ENCODE results near the gene CCDC175. TPM values are rescaled to one million over a fixed set of nuclear protein-coding genes. Genes with fewer than 3 reads are reported as not detected.

CCDC175 gene
- total and polyA plus RNA-seq, 2 experiments from 2014 or later = not detected

DNA sequence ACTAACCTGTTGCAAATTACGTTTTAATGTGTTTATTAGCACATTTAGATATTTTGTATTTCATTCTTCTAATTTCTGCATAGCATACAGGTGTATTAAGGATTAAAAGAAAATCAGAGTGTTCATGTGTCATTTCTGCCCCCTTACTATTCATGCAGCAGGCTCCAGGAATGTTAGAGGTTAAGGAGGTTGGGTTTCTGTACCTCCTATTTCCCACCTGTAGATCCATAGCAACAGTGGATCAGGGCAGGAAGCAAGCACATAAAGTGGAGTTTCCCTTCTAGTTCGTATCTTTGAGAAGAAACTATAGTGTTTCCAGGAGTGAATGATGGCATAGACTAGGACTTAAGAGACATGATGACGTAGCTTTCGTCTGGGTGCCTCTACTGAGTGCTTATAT is 73.4 kb downstream of the CCDC175 start:
- Histone ChIP-seq H3K79me2 (no peaks in the 10 kb centered on the region), H3K4me3 (no peak overlapping the region), H4K20me1 (ENCODE audit: insufficient read depth, poor library complexity, severe bottlenecking) (no peaks in the 10 kb centered on the region), H3K4me1 (ENCODE audit: insufficient read depth) (no peaks in the 10 kb centered on the region), H3K27ac (no peak overlapping the region), H3K36me3 (replicated peaks; ENCODE audit: insufficient read depth, low read depth) (no peaks in the 10 kb centered on the region), H3K27me3 (no peaks in the 10 kb centered on the region), H2AFZ (no peak overlapping the region), H3K9me3 (ENCODE audit: low read depth) (no peaks in the 10 kb centered on the region), H3K4me2 (no peak overlapping the region), H3K9me2 (replicated peaks; ENCODE audit: insufficient read depth) (no peaks in the 10 kb centered on the region)
- no peak for TF ChIP-seq EZH2phosphoT487 (IDR thresholded peaks at IDR 0.05; ENCODE audit: low read depth, severe bottlenecking, unreplicated experiment)
- TF ChIP-seq, protein P1, sequence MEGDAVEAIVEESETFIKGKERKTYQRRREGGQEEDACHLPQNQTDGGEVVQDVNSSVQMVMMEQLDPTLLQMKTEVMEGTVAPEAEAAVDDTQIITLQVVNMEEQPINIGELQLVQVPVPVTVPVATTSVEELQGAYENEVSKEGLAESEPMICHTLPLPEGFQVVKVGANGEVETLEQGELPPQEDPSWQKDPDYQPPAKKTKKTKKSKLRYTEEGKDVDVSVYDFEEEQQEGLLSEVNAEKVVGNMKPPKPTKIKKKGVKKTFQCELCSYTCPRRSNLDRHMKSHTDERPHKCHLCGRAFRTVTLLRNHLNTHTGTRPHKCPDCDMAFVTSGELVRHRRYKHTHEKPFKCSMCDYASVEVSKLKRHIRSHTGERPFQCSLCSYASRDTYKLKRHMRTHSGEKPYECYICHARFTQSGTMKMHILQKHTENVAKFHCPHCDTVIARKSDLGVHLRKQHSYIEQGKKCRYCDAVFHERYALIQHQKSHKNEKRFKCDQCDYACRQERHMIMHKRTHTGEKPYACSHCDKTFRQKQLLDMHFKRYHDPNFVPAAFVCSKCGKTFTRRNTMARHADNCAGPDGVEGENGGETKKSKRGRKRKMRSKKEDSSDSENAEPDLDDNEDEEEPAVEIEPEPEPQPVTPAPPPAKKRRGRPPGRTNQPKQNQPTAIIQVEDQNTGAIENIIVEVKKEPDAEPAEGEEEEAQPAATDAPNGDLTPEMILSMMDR (IDR thresholded peaks at IDR 0.05; ENCODE audit: poor library complexity) = no peak
- TF ChIP-seq EZH2 (IDR thresholded peaks at IDR 0.05; ENCODE audit: borderline replicate concordance) = no peak
- 95% methylated on average over 4 of the region's 4 CpGs for WGBS (ENCODE audit: low lambda C conversion rate, missing lambda C conversion rate)
- no peak for DNase-seq (ENCODE audit: low spot score)

DNA sequence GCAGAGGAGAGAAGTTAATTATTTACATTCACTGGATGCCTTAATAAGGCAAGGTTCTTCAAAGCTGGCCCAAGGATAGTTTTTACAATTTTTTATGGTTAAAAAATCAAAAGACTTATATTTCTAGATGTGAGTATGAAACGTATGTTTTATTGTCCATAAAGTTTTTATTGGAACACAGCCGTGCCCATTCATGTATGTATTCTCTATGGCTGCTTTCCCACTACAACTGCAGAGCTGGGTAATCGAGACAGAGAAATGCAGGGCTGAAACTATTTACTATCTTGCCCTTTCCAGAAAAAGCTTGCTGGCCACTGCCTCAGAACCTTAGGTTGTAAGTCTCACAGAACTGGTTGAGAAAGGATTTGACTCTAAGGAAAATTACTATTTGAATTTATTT is 75.9 kb downstream of the CCDC175 start:
- no peak for DNase-seq (ENCODE audit: low spot score)
- Histone ChIP-seq H3K4me2 (no peak overlapping the region), H3K36me3 (replicated peaks; ENCODE audit: insufficient read depth, low read depth) (no peaks in the 10 kb centered on the region), H3K9me3 (ENCODE audit: low read depth) (no peaks in the 10 kb centered on the region), H2AFZ (no peak overlapping the region), H3K4me1 (ENCODE audit: insufficient read depth) (no peaks in the 10 kb centered on the region), H3K9me2 (replicated peaks; ENCODE audit: insufficient read depth) (no peaks in the 10 kb centered on the region), H4K20me1 (ENCODE audit: insufficient read depth, poor library complexity, severe bottlenecking) (no peaks in the 10 kb centered on the region), H3K4me3 (no peak overlapping the region), H3K27me3 (no peaks in the 10 kb centered on the region), H3K79me2 (no peaks in the 10 kb centered on the region), H3K27ac (no peak overlapping the region)
- 62% methylated on average over 3 of the region's 3 CpGs for WGBS (ENCODE audit: low lambda C conversion rate, missing lambda C conversion rate)
- TF ChIP-seq, protein P1 (IDR thresholded peaks at IDR 0.05; ENCODE audit: poor library complexity) = no peak
- no peak for TF ChIP-seq EZH2phosphoT487 (IDR thresholded peaks at IDR 0.05; ENCODE audit: low read depth, severe bottlenecking, unreplicated experiment)

DNA sequence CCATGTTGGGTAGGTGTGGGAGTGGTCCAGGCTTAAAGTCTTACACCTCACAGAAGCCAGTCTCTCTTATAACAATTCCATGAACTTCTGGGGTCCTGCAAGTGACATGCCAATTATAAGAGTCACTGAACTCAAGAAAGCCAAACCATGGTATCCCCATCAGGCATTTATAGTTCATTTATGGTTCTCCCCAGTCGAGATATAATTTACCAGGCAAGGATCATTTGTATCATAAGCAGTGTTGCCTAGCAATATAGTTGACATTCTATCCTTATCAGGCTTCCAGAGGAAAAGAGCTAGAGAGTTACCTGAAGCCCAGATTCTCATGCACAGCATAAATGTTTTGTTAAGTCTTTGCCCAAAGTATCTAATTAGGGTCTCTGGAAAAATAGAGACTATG is 84.2 kb downstream of the CCDC175 start:
- TF ChIP-seq EZH2 (IDR thresholded peaks at IDR 0.05; ENCODE audit: borderline replicate concordance) = no peak
- H4K20me1 ChIP-seq (ENCODE audit: insufficient read depth, poor library complexity, severe bottlenecking) = no peaks in the 10 kb centered on the region
- no peaks in the 10 kb centered on the region for H3K9me3 ChIP-seq (ENCODE audit: low read depth)
- no peaks in the 10 kb centered on the region for H3K27me3 ChIP-seq
- H2AFZ ChIP-seq = no peak overlapping the region
- H3K27ac ChIP-seq = no peak overlapping the region
- no peak overlapping the region for H3K4me2 ChIP-seq
- H3K9me2 ChIP-seq (replicated peaks; ENCODE audit: insufficient read depth) = no peaks in the 10 kb centered on the region
- DNase-seq (ENCODE audit: low spot score) = no peak
- no peaks in the 10 kb centered on the region for H3K36me3 ChIP-seq (replicated peaks; ENCODE audit: insufficient read depth, low read depth)
- WGBS (ENCODE audit: low lambda C conversion rate, missing lambda C conversion rate) = 61% methylated on average over 1 of the region's 1 CpG
- peaks cover 41% of the 10 kb centered on the region for H3K79me2 ChIP-seq
- H3K4me1 ChIP-seq (ENCODE audit: insufficient read depth) = no peaks in the 10 kb centered on the region
- no peak overlapping the region for H3K4me3 ChIP-seq

DNA sequence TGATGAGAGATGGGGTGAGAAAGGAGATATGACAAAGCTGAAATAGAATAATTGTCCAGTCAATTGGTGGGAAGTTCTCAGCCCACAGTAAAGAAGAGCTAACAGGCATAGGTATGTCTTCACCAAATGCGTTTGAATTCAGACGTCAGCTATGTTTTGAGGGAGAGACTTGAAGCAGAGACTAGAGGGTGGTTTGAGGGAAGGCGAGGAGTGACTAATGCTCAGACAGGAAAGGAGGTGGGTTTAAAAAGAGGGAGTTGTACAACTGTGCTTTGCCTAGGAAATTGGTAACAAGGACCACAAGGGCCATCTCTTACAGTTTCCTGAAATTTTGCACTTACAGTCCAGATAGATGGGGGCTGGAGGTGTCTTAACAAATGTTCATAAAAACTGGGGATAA is 85.9 kb downstream of the CCDC175 start:
- peaks cover 57% of the 10 kb centered on the region for H3K79me2 ChIP-seq
- no peaks in the 10 kb centered on the region for H3K9me2 ChIP-seq (replicated peaks; ENCODE audit: insufficient read depth)
- H3K4me1 ChIP-seq (ENCODE audit: insufficient read depth) = peaks cover 9% of the 10 kb centered on the region
- no peak overlapping the region for H3K4me2 ChIP-seq
- DNase-seq (ENCODE audit: low spot score) = no peak
- no peaks in the 10 kb centered on the region for H3K36me3 ChIP-seq (replicated peaks; ENCODE audit: insufficient read depth, low read depth)
- no peaks in the 10 kb centered on the region for H3K27me3 ChIP-seq
- H3K4me3 ChIP-seq = no peak overlapping the region
- H2AFZ ChIP-seq = no peak overlapping the region
- no peak for TF ChIP-seq EZH2 (IDR thresholded peaks at IDR 0.05; ENCODE audit: borderline replicate concordance)
- TF ChIP-seq, protein P1 (IDR thresholded peaks at IDR 0.05; ENCODE audit: poor library complexity) = no peak
- TF ChIP-seq EZH2phosphoT487 (IDR thresholded peaks at IDR 0.05; ENCODE audit: low read depth, severe bottlenecking, unreplicated experiment) = no peak
- H3K27ac ChIP-seq = no peak overlapping the region
- 87% methylated on average over 3 of the region's 3 CpGs for WGBS (ENCODE audit: low lambda C conversion rate, missing lambda C conversion rate)
- H3K9me3 ChIP-seq (ENCODE audit: low read depth) = no peaks in the 10 kb centered on the region
- H4K20me1 ChIP-seq (ENCODE audit: insufficient read depth, poor library complexity, severe bottlenecking) = no peaks in the 10 kb centered on the region

All from hepatocyte (in vitro differentiated cells).